Measurements from ENCODE around the gene CADM2.

Gene CADM2

GRCh38 chr3:85709346-85709892 is 750.6 kb downstream of the CADM2 start:
- no peak overlapping the region for H3K27ac ChIP-seq
- DNase-seq (ENCODE audit: low spot score): no peak
- no peak overlapping the region for H3K4me3 ChIP-seq
- TF ChIP-seq CTCF (IDR thresholded peaks at IDR 0.05): no peak

GRCh38 chr3:85710490-85710889 is 751.7 kb downstream of the CADM2 start:
- H3K27ac ChIP-seq: no peak overlapping the region
- no peak for TF ChIP-seq CTCF (IDR thresholded peaks at IDR 0.05)
- no peak for DNase-seq (ENCODE audit: low spot score)
- H3K4me3 ChIP-seq: no peak overlapping the region

GRCh38 chr3:85721409-85722145 is 762.8 kb downstream of the CADM2 start:
- H3K4me3 ChIP-seq: no peak overlapping the region
- no peak overlapping the region for H3K27ac ChIP-seq
- TF ChIP-seq CTCF (IDR thresholded peaks at IDR 0.05): no peak
- DNase-seq (ENCODE audit: low spot score): no peak

GRCh38 chr3:85725809-85726208 is 767.0 kb downstream of the CADM2 start:
- H3K4me3 ChIP-seq: no peak overlapping the region
- TF ChIP-seq CTCF (IDR thresholded peaks at IDR 0.05): no peak
- H3K27ac ChIP-seq: no peak overlapping the region
- no peak for DNase-seq (ENCODE audit: low spot score)

- no peak for TF ChIP-seq CTCF (IDR thresholded peaks at IDR 0.05)
- DNase-seq (ENCODE audit: low spot score): no peak
- H3K4me3 ChIP-seq: no peak overlapping the region
- H3K27ac ChIP-seq: no peak overlapping the region
These were observed 767.5 kb downstream of the CADM2 start for GRCh38 chr3:85726241-85726640.

GRCh38 chr3:85737846-85738245 is 779.1 kb downstream of the CADM2 start:
- TF ChIP-seq CTCF (IDR thresholded peaks at IDR 0.05): no peak
- H3K4me3 ChIP-seq: no peak overlapping the region
- no peak for DNase-seq (ENCODE audit: low spot score)
- no peak overlapping the region for H3K27ac ChIP-seq

GRCh38 chr3:85740561-85740960 is 781.8 kb downstream of the CADM2 start:
- TF ChIP-seq CTCF (IDR thresholded peaks at IDR 0.05): no peak
- H3K27ac ChIP-seq: no peak overlapping the region
- no peak for DNase-seq (ENCODE audit: low spot score)
- no peak overlapping the region for H3K4me3 ChIP-seq

Data from coronary artery (tissue), 2 donors.